HG02610 (cell line): ENCODE data around the gene NAPA.

ENCODE experiments used
- ATAC-seq: cut with Tn5 transposase; IDR thresholded peaks from one replicate; pipeline ENCODE4 v1.9.1; 2021; ENCODE audit warnings: mild to moderate bottlenecking, moderate library complexity; ENCODE audit not compliant: unreplicated experiment

The NAPA gene

DNA sequence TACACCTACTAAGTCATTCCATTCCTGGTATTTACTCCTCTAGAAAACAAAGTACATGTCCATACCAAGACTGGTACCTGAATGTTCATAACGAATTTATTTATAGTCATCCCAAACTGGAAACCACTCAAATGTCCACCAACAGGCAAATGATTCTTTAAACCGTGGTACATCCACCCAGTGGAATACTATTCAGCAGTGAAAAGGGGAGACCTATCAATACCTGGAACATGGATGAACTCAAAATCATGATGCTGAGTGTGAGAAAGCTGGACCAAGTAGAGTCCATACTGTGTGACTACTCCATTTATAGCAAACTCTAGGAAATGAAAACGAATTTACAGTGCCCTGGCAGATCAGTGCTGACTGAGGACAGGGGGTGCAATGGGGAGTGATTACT is 11.9 kb upstream of the NAPA start:
- ATAC-seq = no peak

GRCh38 chr19:47523473-47523872 is 8.6 kb upstream of the NAPA start:
- no peak for ATAC-seq

GRCh38 chr19:47521473-47522180 is 6.8 kb upstream of the NAPA start:
- no peak for ATAC-seq

GRCh38 chr19:47520839-47521238 is 6.0 kb upstream of the NAPA start:
- ATAC-seq = no peak

GRCh38 chr19:47520343-47520806 is 5.5 kb upstream of the NAPA start:
- no peak for ATAC-seq

DNA sequence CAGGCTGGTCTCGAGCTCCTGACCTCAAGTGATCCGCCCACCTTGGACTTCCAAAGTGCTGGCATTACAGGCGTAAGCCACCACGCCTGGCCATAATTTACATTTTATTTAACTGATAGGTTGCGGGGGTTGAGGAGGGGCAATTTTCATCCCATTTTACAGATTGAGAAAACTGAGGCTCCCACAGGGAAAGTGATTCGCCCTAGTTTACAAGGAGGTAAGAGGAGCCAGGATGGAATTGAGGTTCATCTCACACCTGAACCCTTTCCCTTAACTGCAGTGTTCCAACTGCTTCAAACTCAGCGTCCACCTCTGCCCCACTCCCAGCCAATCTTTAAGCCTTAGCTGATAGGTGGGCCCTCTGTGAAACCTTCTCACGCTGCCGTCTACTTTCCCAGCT is 4.0 kb upstream of the NAPA start:
- ATAC-seq = no peak

GRCh38 chr19:47518139-47518538 is 3.3 kb upstream of the NAPA start:
- ATAC-seq = peak; percentile 30

- ATAC-seq = peak; percentile 0
Observed at GRCh38 chr19:47514151-47514868, 553 bp downstream of the NAPA start.

DNA sequence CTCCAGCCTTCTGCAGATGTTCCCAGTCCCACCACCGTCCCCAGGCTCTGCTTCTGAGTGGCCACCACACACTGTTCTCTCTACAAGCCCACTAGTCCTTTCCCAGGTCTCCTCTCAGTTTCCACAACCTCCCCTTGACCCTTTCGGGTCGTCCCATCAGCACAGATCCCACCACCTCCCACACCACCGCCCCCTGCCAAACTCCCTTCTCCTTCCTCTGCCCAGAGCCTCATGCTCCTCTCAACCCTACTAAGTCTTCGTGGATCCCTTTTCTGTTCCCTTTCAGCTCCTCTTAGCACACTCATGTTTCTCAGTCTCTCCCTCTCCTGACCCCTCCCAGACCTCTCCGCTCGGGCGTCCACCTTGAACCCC is 1.9 kb downstream of the NAPA start:
- ATAC-seq = no peak

- ATAC-seq = no peak
Observed at GRCh38 chr19:47512183-47512947, 2.5 kb downstream of the NAPA start.

DNA sequence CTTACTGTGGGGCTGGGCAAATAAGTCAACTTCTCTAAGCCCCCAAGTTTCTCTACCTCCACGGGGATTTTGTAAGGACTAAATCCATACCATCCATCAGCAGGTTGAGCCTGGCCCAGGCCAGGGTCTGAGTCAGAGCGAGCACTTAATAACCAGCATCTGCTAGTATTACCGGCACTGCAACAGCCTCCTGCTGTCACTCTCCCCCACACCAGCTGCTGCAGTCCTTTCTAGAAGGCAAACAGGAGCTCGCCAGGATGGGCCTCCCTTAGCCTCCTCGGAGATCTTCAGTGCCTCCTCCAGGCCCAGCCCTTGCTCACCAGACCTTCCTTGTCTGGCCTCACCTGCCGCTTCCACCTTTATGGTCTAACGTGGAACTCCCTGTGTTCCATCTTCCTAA is 3.2 kb downstream of the NAPA start:
- ATAC-seq = no peak

- no peak for ATAC-seq
Observed at GRCh38 chr19:47511128-47511517, 3.7 kb downstream of the NAPA start.

DNA sequence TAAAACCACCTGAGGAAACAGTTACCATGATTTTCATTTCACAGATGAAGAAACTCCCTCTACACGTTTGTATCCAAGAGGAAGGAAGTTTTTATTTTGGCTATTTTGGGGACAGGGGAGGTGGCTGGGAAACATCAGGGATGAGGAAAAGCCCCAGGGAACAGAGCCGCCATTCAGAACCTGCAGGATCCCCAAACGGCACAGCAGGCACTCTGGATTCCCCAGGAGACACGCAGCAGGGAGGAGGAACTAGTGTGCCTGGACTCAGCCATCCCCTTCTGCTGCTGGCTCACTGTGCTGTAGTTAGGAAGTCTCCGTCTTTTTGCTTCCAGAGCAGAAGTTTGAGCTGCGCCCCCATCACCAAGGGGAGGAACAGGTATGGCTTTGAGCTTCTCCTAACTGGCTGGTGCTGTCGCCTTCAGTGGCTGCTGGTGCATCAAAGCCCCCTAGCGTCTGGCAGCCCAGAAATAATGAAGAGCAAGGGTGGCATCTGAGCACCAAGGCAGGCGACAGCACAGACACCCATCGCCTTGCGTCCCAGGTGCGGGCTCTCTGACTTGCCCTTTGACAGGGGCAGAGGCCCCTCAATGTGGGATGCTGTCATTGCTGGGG is 4.2 kb downstream of the NAPA start:
- no peak for ATAC-seq

- ATAC-seq = no peak
Observed at GRCh38 chr19:47509973-47510372, 4.9 kb downstream of the NAPA start.

DNA sequence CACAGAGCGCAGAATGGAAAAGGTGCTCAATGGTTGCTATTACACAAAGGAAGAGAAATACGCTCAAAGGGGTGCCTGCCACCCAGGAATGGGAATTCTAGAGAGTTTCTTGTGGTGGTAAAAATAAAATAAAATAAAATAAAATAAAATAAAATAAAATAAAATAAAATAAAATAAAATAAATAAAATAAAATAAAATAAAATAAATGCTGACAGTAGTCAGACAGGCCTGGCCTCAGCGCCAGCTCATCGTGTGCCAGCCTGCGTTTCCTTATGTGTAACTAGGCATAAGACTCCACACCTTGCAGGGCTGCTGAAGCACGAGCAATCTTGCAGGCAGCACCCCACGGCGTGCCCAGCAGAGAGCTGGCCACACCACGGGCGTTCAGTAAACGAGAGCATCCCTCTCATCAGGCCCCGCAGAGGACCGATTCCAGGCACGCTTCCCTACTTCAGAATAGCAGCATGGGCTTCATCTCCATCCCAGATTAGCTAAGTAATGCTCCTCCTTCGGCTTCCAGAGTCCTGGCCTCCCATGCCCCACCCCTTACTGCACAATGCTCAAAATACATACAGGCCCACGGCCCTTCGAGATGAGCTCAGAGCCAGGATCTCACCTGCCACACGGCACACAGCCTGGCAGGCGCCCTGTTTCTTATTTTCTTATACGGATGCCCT is 5.6 kb downstream of the NAPA start:
- no peak for ATAC-seq

GRCh38 chr19:47508721-47509120 is 6.1 kb downstream of the NAPA start:
- ATAC-seq = no peak

GRCh38 chr19:47507924-47508553 is 6.8 kb downstream of the NAPA start:
- no peak for ATAC-seq

DNA sequence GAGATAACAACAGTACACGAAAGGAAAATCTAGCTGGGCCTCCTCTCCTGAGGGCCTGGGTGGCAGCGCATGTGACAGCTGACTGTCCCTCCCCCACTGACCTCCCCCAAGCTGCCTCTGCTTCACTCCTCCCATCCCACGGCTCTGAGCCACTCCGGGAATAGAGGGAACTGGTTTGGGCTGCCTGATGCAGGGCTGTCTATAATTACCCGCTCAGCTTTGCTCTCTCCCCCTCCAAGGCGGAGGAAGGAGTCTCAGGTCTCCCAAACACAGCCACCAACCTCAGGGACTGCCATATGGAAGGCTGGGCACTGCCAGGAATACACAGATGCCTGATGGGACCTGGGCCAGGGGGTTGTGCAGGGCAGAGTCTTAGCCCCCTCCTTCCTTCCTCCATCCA is 7.9 kb downstream of the NAPA start:
- ATAC-seq = no peak

DNA sequence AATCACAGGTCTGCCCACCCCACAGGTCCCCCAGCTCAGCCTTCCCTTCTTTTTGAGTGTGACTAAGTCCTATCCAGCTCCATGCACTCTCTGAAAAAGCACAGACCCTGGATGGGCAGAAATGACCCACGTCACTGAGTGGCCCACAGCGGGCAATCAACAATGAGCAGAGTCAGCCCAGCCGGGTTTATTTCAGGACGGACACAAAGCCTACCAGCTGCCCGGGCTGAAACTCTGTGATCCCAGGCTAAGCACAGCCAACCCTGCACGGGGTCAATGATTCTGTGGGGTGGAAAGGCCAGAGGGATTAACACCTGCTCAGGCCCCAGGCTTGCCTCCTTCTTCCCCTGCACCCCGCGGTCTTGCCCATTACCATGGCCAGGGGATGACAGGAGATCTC is 8.4 kb downstream of the NAPA start:
- no peak for ATAC-seq

- no peak for ATAC-seq
Observed at GRCh38 chr19:47505506-47505905, 9.4 kb downstream of the NAPA start.

GRCh38 chr19:47503826-47504150 is 11.1 kb downstream of the NAPA start:
- no peak for ATAC-seq
